SK-N-SH treated with all-trans-retinoic acid at 6 μM for 48 hours (cell line): ENCODE results near the gene RAB5B.

Experiments
- ATAC-seq: fragments of 200-7000 bp; cut with Tn5 transposase; 3 replicates; pipeline ENCODE4 v1.9.1; 2020; ENCODE audit warnings: mild to moderate bottlenecking, moderate library complexity
- ARNTL ChIP-seq: fragments of 450-650 bp; formaldehyde crosslinking; IDR thresholded peaks from 2 replicates; pipeline ENCODE4 v1.5.0; 2020; ENCODE audit warnings: low read depth, mild to moderate bottlenecking, moderate library complexity, borderline replicate concordance
- BACH2 ChIP-seq: fragments of 250-450 bp; sonication (Bioruptor Pico); IDR thresholded peaks from 2 replicates; pipeline ENCODE4 v1.9.0; 2021; ENCODE audit warnings: mild to moderate bottlenecking, borderline replicate concordance
- CREB5 ChIP-seq: fragments of 250-450 bp; sonication (Bioruptor Pico); IDR thresholded peaks from 2 replicates; pipeline ENCODE4 v1.5.1; 2020; ENCODE audit warnings: low read depth, mild to moderate bottlenecking, moderate library complexity
- CSRNP3 ChIP-seq: fragments of 250-450 bp; sonication (Bioruptor Pico); IDR thresholded peaks from 2 replicates; pipeline ENCODE4 v1.5.1; 2021; ENCODE audit warnings: mild to moderate bottlenecking, moderate library complexity
- ESRRG ChIP-seq: fragments of 250-450 bp; sonication (Bioruptor Pico); IDR thresholded peaks from 2 replicates; pipeline ENCODE4 v1.6.1; 2021; ENCODE audit warnings: mild to moderate bottlenecking
- ISL1 ChIP-seq: fragments of 250-450 bp; sonication (Bioruptor Pico); IDR thresholded peaks from 2 replicates; pipeline ENCODE4 v2.1.2; 2022; ENCODE audit warnings: mild to moderate bottlenecking, moderate library complexity
- OSR1 ChIP-seq: fragments of 250-450 bp; sonication (Bioruptor Pico); IDR thresholded peaks from 2 replicates; pipeline ENCODE4 v1.8.0; 2022; ENCODE audit warnings: moderate library complexity, mild to moderate bottlenecking, inconsistent platforms
- PATZ1 ChIP-seq: fragments of 250-450 bp; sonication (Bioruptor Pico); IDR thresholded peaks from 2 replicates; pipeline ENCODE4 v1.8.0; 2020; ENCODE audit warnings: mild to moderate bottlenecking, moderate library complexity, borderline replicate concordance
- POU6F1 ChIP-seq: fragments of 250-450 bp; sonication (Bioruptor Pico); IDR thresholded peaks from 2 replicates; pipeline ENCODE4 v1.8.0; 2021; ENCODE audit warnings: low read depth, mild to moderate bottlenecking, moderate library complexity, borderline replicate concordance
- SNAI2 ChIP-seq: fragments of 250-450 bp; sonication (Bioruptor Pico); IDR thresholded peaks from 2 replicates; pipeline ENCODE4 v1.5.0; 2020; ENCODE audit warnings: mild to moderate bottlenecking, moderate library complexity
- TCF4 ChIP-seq: fragments of 250-450 bp; sonication (Bioruptor Pico); IDR thresholded peaks from 2 replicates; pipeline ENCODE4 v1.8.0; 2021; ENCODE audit warnings: mild to moderate bottlenecking, moderate library complexity, borderline replicate concordance
- TOX ChIP-seq: fragments of 250-450 bp; sonication (Bioruptor Pico); IDR thresholded peaks from 2 replicates; pipeline ENCODE4 v1.8.0; 2021; ENCODE audit warnings: mild to moderate bottlenecking, moderate library complexity, borderline replicate concordance
- TSHZ2 ChIP-seq: fragments of 250-450 bp; sonication (Bioruptor Pico); IDR thresholded peaks from 2 replicates; pipeline ENCODE4 v1.5.0; 2020; ENCODE audit warnings: mild to moderate bottlenecking, moderate library complexity
- ZC3H10 ChIP-seq: fragments of 250-450 bp; sonication (Bioruptor Pico); IDR thresholded peaks from 2 replicates; pipeline ENCODE4 v1.5.1; 2021; ENCODE audit warnings: mild to moderate bottlenecking, moderate library complexity
- ZFP3 ChIP-seq: fragments of 250-450 bp; sonication (Bioruptor Pico); IDR thresholded peaks from 2 replicates; pipeline ENCODE4 v1.5.0; 2020; ENCODE audit warnings: mild to moderate bottlenecking, moderate library complexity
- ZFP30 ChIP-seq: fragments of 450-650 bp; formaldehyde crosslinking; IDR thresholded peaks from 2 replicates; pipeline ENCODE4 v1.5.0; 2022; ENCODE audit warnings: mild to moderate bottlenecking, moderate library complexity
- ZNF70 ChIP-seq: fragments of 450-650 bp; formaldehyde crosslinking; IDR thresholded peaks from 2 replicates; pipeline ENCODE4 v1.5.0; 2020; ENCODE audit warnings: mild to moderate bottlenecking, moderate library complexity
- ZNF8 ChIP-seq: fragments of 450-650 bp; formaldehyde crosslinking; IDR thresholded peaks from 2 replicates; pipeline ENCODE4 v1.5.0; 2020; ENCODE audit warnings: mild to moderate bottlenecking, moderate library complexity

RAB5B gene

GRCh38 chr12:55942055-55942454, 31.8 kb upstream of the RAB5B start:
- no peak for ATAC-seq
- TF ChIP-seq TSHZ2 (CRISPR knock-in tag) (no peak), ZFP30 (CRISPR knock-in tag) (no peak), CREB5 (CRISPR knock-in tag) (no peak), ARNTL (CRISPR knock-in tag) (no peak), BACH2 (no peak)

- ATAC-seq: no peak
- no peak for TF ChIP-seq POU6F1 (CRISPR knock-in tag)
- no peak for TF ChIP-seq TOX (CRISPR knock-in tag)
- no peak for TF ChIP-seq PATZ1 (CRISPR knock-in tag)
- no peak for TF ChIP-seq ARNTL (CRISPR knock-in tag)
- no peak for TF ChIP-seq ZNF70 (CRISPR knock-in tag)
- no peak for TF ChIP-seq ISL1 (CRISPR knock-in tag)
- TF ChIP-seq OSR1 (CRISPR knock-in tag): no peak
- TF ChIP-seq SNAI2: no peak
- no peak for TF ChIP-seq ZFP30 (CRISPR knock-in tag)
- no peak for TF ChIP-seq TCF4 (CRISPR knock-in tag)
- no peak for TF ChIP-seq ESRRG (CRISPR knock-in tag)
- no peak for TF ChIP-seq BACH2
- no peak for TF ChIP-seq TSHZ2 (CRISPR knock-in tag)
- TF ChIP-seq CSRNP3 (CRISPR knock-in tag): no peak
- no peak for TF ChIP-seq ZC3H10 (CRISPR knock-in tag)
- TF ChIP-seq ZFP3: no peak
- TF ChIP-seq ZNF8 (CRISPR knock-in tag): no peak
These were observed 31.2 kb upstream of the RAB5B start for GRCh38 chr12:55942577-55943136.
